Fibroblast of mammary gland (primary cell): ENCODE measurements around the gene PPARA.

Source experiments
- DNase-seq: peaks from one replicate; pipeline ENCODE4 v3.0.0-alpha.2; 2010; ENCODE audit warnings: low read depth
- H3K4me3 ChIP-seq: 2 replicates; pipeline ENCODE4 v1.5.1; 2011; ENCODE audit warnings: low read depth, mild to moderate bottlenecking, low read length, moderate library complexity; ENCODE audit not compliant: control insufficient read depth
- CTCF ChIP-seq: conservative IDR thresholded peaks from 2 replicates; pipeline ENCODE4 v1.5.1; 2011; ENCODE audit warnings: low read depth, low read length, inconsistent platforms; ENCODE audit not compliant: control insufficient read depth, insufficient read depth

Gene PPARA

GRCh38 chr22:46224044-46224897, 73.9 kb downstream of the PPARA start:
- TF ChIP-seq CTCF = no peak
- no peak overlapping the region for H3K4me3 ChIP-seq
- peak; percentile 34 for DNase-seq

- no peak for TF ChIP-seq CTCF
- DNase-seq = no peak
Measured at GRCh38 chr22:46224898-46225290, 74.6 kb downstream of the PPARA start.

GRCh38 chr22:46225631-46226030, 75.3 kb downstream of the PPARA start:
- no peak for DNase-seq
- TF ChIP-seq CTCF = no peak
- H3K4me3 ChIP-seq = no peak overlapping the region

More at GRCh38 chr22:46224898-46225290, 74.6 kb downstream of the PPARA start:
- no peak overlapping the region for H3K4me3 ChIP-seq

- no peak for TF ChIP-seq CTCF
- no peak for DNase-seq
- no peak overlapping the region for H3K4me3 ChIP-seq
Measured at GRCh38 chr22:46226577-46226976, 76.3 kb downstream of the PPARA start.

- H3K4me3 ChIP-seq = no peak overlapping the region
- TF ChIP-seq CTCF = no peak
- peak; percentile 31 for DNase-seq
Measured at GRCh38 chr22:46229701-46230100, 79.4 kb downstream of the PPARA start.

GRCh38 chr22:46230262-46230901, 80.1 kb downstream of the PPARA start:
- no peak for DNase-seq
- TF ChIP-seq CTCF = no peak
- H3K4me3 ChIP-seq = no peak overlapping the region
